K562 (cell line): Measurements from ENCODE around the gene ASMT. TPM values are rescaled to one million over a fixed set of nuclear protein-coding genes. Genes with fewer than 3 reads are reported as not detected.

Source experiments
- ATAC-seq: fragments of 200-7000 bp; cut with Tn5 transposase; 3 replicates; pipeline ENCODE4 v1.9.1; 2020; ENCODE audit warnings: moderate library complexity
- BruUV-seq: library from RNA; stranded (reverse); fragments of 400-500 nt; replicated peaks from 2 replicates; lab custom pipeline; 2021; lab: Mats Ljungman, UMichigan
- CTCF ChIA-PET: fragments of 300-600 bp; formaldehyde crosslinking; extraction: SDS; loops from one replicate; lab custom pipeline; 2021; ENCODE audit warnings: low intra/inter-chr PET ratio; lab: Yijun Ruan, JAX
- POLR2A ChIA-PET: fragments of 300-600, 350-650 bp; sonication (Branson Sonifier 250); formaldehyde crosslinking; extraction: SDS; loops from one replicate; lab custom pipeline; 2021; ENCODE audit warnings: antibody characterized with exemption, inconsistent platforms; lab: Yijun Ruan, JAX
- DNase-seq, 4 experiments: peaks; one replicate each; pipeline versions ENCODE4 v3.0.0 to v3.0.0-alpha.2; 2011 to 2018; ENCODE audit warnings: low spot score in 3 of 4, mixed read lengths in 3 of 4; ENCODE audit errors: extremely low read depth in 1 of 4
- FAIRE-seq: peaks from 2 replicates; lab custom pipeline; 2011; peaks lifted over from hg19 to GRCh38; lab: Jason Lieb, UNC
- H2AFZ ChIP-seq: 2 replicates; pipeline ENCODE4 v1.6.0; 2011; ENCODE audit warnings: low read depth, low read length, control low read depth, inconsistent platforms
- H3K27ac ChIP-seq: fragments of 200-600 bp; 3 replicates; pipeline ENCODE4 v1.8.0; 2011; ENCODE audit warnings: low read depth, mild to moderate bottlenecking, control low read depth, inconsistent platforms, low read length, moderate library complexity, mixed read lengths; ENCODE audit errors: extremely low read depth
- H3K27me3 ChIP-seq, 2 experiments: fragments of 300-600 bp in 1 of 2; 2 replicates in 1 of 2; 3 replicates in 1 of 2; pipeline versions ENCODE4 v1.6.0 to v1.8.0; 2011; ENCODE audit warnings: inconsistent platforms in 2 of 2, low read length in 2 of 2, mild to moderate bottlenecking in 1 of 2, mixed read lengths in 1 of 2, moderate library complexity in 1 of 2; ENCODE audit not compliant: control insufficient read depth in 2 of 2, insufficient read depth in 2 of 2
- H3K36me3 ChIP-seq: fragments of 300-600 bp; 3 replicates; pipeline ENCODE4 v1.8.0; 2011; ENCODE audit warnings: mild to moderate bottlenecking, low read length, inconsistent platforms; ENCODE audit not compliant: control insufficient read depth, insufficient read depth
- H3K4me1 ChIP-seq, 2 experiments: fragments of 200-600 bp in 1 of 2; replicated peaks in 1 of 2; 2 replicates in 1 of 2; 3 replicates in 1 of 2; pipeline versions ENCODE4 v1.5.1 to v1.8.0; 2011; ENCODE audit warnings: inconsistent platforms in 2 of 2, low read length in 2 of 2, mild to moderate bottlenecking in 1 of 2, mixed read lengths in 1 of 2, moderate library complexity in 1 of 2; ENCODE audit not compliant: control insufficient read depth in 2 of 2, insufficient read depth in 2 of 2
- H3K4me2 ChIP-seq: 2 replicates; pipeline ENCODE4 v1.6.1; 2011; ENCODE audit warnings: low read length, control low read depth, inconsistent platforms, mixed read lengths; ENCODE audit not compliant: insufficient read depth
- H3K4me3 ChIP-seq: fragments of 200-600 bp; sonication (generic), shearing (Covaris generic); 2 replicates; pipeline ENCODE4 v1.5.1; 2016; ENCODE audit warnings: control low read depth, inconsistent platforms
- H3K79me2 ChIP-seq: fragments of 200-600 bp; 3 replicates; pipeline ENCODE4 v1.8.0; 2011; ENCODE audit warnings: low read length, inconsistent platforms; ENCODE audit not compliant: control insufficient read depth, insufficient read depth
- H3K9ac ChIP-seq, 2 experiments: 2 replicates each; pipeline versions ENCODE4 v1.6.0 to v1.6.1; 2011; ENCODE audit warnings: low read depth in 2 of 2, low read length in 2 of 2, control low read depth in 1 of 2, inconsistent platforms in 1 of 2, mild to moderate bottlenecking in 1 of 2, mixed read lengths in 1 of 2; ENCODE audit not compliant: insufficient read depth in 1 of 2
- H3K9me1 ChIP-seq: one replicate; pipeline ENCODE4 v1.6.0; 2011; ENCODE audit warnings: inconsistent platforms, mild to moderate bottlenecking, low read length, moderate library complexity; ENCODE audit not compliant: control insufficient read depth, insufficient read depth
- H3K9me3 ChIP-seq: replicated peaks from 2 replicates; pipeline ENCODE4 v1.5.1; 2011; ENCODE audit warnings: low read depth, low read length, inconsistent platforms; ENCODE audit not compliant: control insufficient read depth, insufficient read depth
- H4K20me1 ChIP-seq: replicated peaks from 2 replicates; pipeline ENCODE4 v1.6.1; 2011; ENCODE audit warnings: low read length, inconsistent platforms, mixed read lengths; ENCODE audit not compliant: control insufficient read depth, insufficient read depth
- NUFIP1 ChIP-seq: fragments of 450-650 bp; IDR thresholded peaks from 2 replicates; pipeline ENCODE4 v1.6.1; 2018; ENCODE audit not compliant: partially characterized antibody
- TOE1 ChIP-seq, 2 experiments: fragments of 450-650 bp in 1 of 2; sonication (generic) in 1 of 2; formaldehyde crosslinking in 1 of 2; IDR thresholded peaks; 2 replicates each; pipeline versions ENCODE4 v1.7.1 to v1.8.0; 2016 to 2022; ENCODE audit warnings: borderline replicate concordance in 2 of 2, mild to moderate bottlenecking in 2 of 2, antibody characterized with exemption in 1 of 2, inconsistent platforms in 1 of 2, low read depth in 1 of 2, missing genetic modification reagents in 1 of 2, moderate library complexity in 1 of 2
- ZBTB33 ChIP-seq: sonication (generic); formaldehyde crosslinking; IDR thresholded peaks from 2 replicates; pipeline ENCODE4 v1.8.1; 2023; ENCODE audit warnings: mild to moderate bottlenecking, missing genetic modification reagents
- ZNF133 ChIP-seq: fragments of 250-450 bp; sonication (Bioruptor Pico); IDR thresholded peaks from 2 replicates; pipeline ENCODE4 v1.4.0; 2020; ENCODE audit warnings: mild to moderate bottlenecking
- ZNF239 ChIP-seq: fragments of 250-450 bp; sonication (Bioruptor Pico); IDR thresholded peaks from 2 replicates; pipeline ENCODE4 v1.4.0; 2020; ENCODE audit warnings: mild to moderate bottlenecking
- ZNF311 ChIP-seq: fragments of 250-450 bp; sonication (Bioruptor Pico); IDR thresholded peaks from 2 replicates; pipeline ENCODE4 v1.4.0; 2020; ENCODE audit warnings: mild to moderate bottlenecking, moderate library complexity
- in situ Hi-C: fragments of 300-500 bp; cut with MboI; formaldehyde crosslinking; loops from 4 replicates; pipeline ENCODE4 v1.15.0; 2018; ENCODE audit warnings: inconsistent platforms, mixed read lengths
- intact Hi-C: fragments of 100-400 bp; cut with micrococcal nuclease; formaldehyde crosslinking; loops from 2 replicates; pipeline ENCODE4 v1.14.2; 2022
- polyA plus RNA-seq, 8 experiments: library from polyadenylated mRNA; depleted of rRNA in 4 of 8; stranded (reverse) in 5 of 8; unstranded in 3 of 8; fragments of >200 nt; fragmentation: Nextera tagmentation in 2 of 8; fragmentation: Illumina TruSeq in 1 of 8; extraction: Ambion mirVana in 2 of 8; extraction: Trizol in 1 of 8; gene quantifications; 2 replicates each; pipeline versions ENCODE4 v1.2.1 to v1.2.3, GENCODE V29; 2011 to 2014; ENCODE audit warnings: inconsistent platforms in 1 of 8, missing spikeins in 1 of 8
- total RNA-seq, 7 experiments: library from RNA; depleted of rRNA in 6 of 7; stranded (reverse); fragments of >200 nt in 6 of 7; fragmentation: Illumina TruSeq in 2 of 7; extraction: Trizol in 2 of 7; gene quantifications; 2 replicates each; pipeline versions ENCODE4 v1.2.1 to v1.2.3, GENCODE V29; 2011 to 2021; ENCODE audit warnings: low replicate concordance in 1 of 7
- TF ChIP-seq, protein P1 (sequence below), 2 experiments: fragments of 450-650 bp; formaldehyde crosslinking in 1 of 2; IDR thresholded peaks; 2 replicates each; pipeline versions ENCODE4 v1.4.0 to v1.6.1; 2014 to 2020; ENCODE audit warnings: mild to moderate bottlenecking in 2 of 2, borderline replicate concordance in 1 of 2, low read depth in 1 of 2

ASMT gene
- total and polyA plus RNA-seq, 9 of the 15 experiments (the other 6 are each of a cell fraction or from before 2014, with no cell fraction given) = 0.06 TPM; not detected in 8

GRCh38 chrX:1646009-1646408 is 31.1 kb downstream of the ASMT start:
- no TSS peak for BruUV-seq
- Histone ChIP-seq H3K9me1 (no peaks in the 10 kb centered on the region), H3K27me3 (no peaks in the 10 kb centered on the region), H3K4me2 (no peak overlapping the region), H3K36me3 (no peaks in the 10 kb centered on the region), H3K4me1 (no peaks in the 10 kb centered on the region), H3K4me3 (no peak overlapping the region), H2AFZ (no peak overlapping the region), H3K9ac (no peak overlapping the region), H4K20me1 (no peaks in the 10 kb centered on the region), H3K79me2 (no peaks in the 10 kb centered on the region), H3K27ac (no peak overlapping the region), H3K9me3 (no peaks in the 10 kb centered on the region)
- in situ Hi-C loops = no loop called here
- FAIRE-seq (no peak), ATAC-seq (no peak), DNase-seq (no peak)
- intact Hi-C loops = no loop called here
- TF ChIP-seq ZNF133 (no peak), NUFIP1 (no peak), TOE1 (IDR thresholded peaks at IDR 0.05; ENCODE audit: borderline replicate concordance) (no peak), TOE1 (CRISPR knock-in tag; IDR thresholded peaks at IDR 0.05; ENCODE audit: borderline replicate concordance, low read depth) (no peak), ZNF311 (CRISPR knock-in tag) (no peak), ZBTB33 (CRISPR knock-in tag) (no peak), ZNF239 (CRISPR knock-in tag) (no peak)
- TF ChIP-seq, protein P1, sequence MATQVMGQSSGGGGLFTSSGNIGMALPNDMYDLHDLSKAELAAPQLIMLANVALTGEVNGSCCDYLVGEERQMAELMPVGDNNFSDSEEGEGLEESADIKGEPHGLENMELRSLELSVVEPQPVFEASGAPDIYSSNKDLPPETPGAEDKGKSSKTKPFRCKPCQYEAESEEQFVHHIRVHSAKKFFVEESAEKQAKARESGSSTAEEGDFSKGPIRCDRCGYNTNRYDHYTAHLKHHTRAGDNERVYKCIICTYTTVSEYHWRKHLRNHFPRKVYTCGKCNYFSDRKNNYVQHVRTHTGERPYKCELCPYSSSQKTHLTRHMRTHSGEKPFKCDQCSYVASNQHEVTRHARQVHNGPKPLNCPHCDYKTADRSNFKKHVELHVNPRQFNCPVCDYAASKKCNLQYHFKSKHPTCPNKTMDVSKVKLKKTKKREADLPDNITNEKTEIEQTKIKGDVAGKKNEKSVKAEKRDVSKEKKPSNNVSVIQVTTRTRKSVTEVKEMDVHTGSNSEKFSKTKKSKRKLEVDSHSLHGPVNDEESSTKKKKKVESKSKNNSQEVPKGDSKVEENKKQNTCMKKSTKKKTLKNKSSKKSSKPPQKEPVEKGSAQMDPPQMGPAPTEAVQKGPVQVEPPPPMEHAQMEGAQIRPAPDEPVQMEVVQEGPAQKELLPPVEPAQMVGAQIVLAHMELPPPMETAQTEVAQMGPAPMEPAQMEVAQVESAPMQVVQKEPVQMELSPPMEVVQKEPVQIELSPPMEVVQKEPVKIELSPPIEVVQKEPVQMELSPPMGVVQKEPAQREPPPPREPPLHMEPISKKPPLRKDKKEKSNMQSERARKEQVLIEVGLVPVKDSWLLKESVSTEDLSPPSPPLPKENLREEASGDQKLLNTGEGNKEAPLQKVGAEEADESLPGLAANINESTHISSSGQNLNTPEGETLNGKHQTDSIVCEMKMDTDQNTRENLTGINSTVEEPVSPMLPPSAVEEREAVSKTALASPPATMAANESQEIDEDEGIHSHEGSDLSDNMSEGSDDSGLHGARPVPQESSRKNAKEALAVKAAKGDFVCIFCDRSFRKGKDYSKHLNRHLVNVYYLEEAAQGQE (IDR thresholded peaks at IDR 0.05; ENCODE audit: borderline replicate concordance) = no peak
- TF ChIP-seq, protein P1 (CRISPR knock-in tag; IDR thresholded peaks at IDR 0.05; ENCODE audit: low read depth) = no peak
- POLR2A ChIA-PET = no interaction called here
- CTCF ChIA-PET = no interaction called here
